GM19455 (cell line): ENCODE results near the gene PIGQ.

Source experiments
- ATAC-seq: cut with Tn5 transposase; IDR thresholded peaks from one replicate; pipeline ENCODE4 v1.9.1; 2021; ENCODE audit not compliant: unreplicated experiment

The PIGQ gene

GRCh38 chr16:598823-599739 lies 29.3 kb downstream of the PIGQ start:
- ATAC-seq: no peak

GRCh38 chr16:600781-601180 lies 31.0 kb downstream of the PIGQ start:
- ATAC-seq: no peak

GRCh38 chr16:603933-604332 lies 34.2 kb downstream of the PIGQ start:
- no peak for ATAC-seq

- ATAC-seq: no peak
Measured at GRCh38 chr16:606656-607307, 37.0 kb downstream of the PIGQ start.

GRCh38 chr16:608019-608418 lies 38.3 kb downstream of the PIGQ start:
- no peak for ATAC-seq

GRCh38 chr16:609316-609715 lies 39.5 kb downstream of the PIGQ start:
- no peak for ATAC-seq

GRCh38 chr16:609984-610383 lies 40.2 kb downstream of the PIGQ start:
- no peak for ATAC-seq

GRCh38 chr16:610513-611381 lies 41.0 kb downstream of the PIGQ start:
- ATAC-seq: no peak

GRCh38 chr16:615122-615521 lies 45.4 kb downstream of the PIGQ start:
- ATAC-seq: no peak

- ATAC-seq: no peak
Measured at GRCh38 chr16:616733-617586, 47.2 kb downstream of the PIGQ start.

- ATAC-seq: no peak
Measured at GRCh38 chr16:617855-618254, 48.1 kb downstream of the PIGQ start.

- no peak for ATAC-seq
Measured at GRCh38 chr16:619476-620100, 49.8 kb downstream of the PIGQ start.

- ATAC-seq: no peak
Measured at GRCh38 chr16:620700-621525, 51.1 kb downstream of the PIGQ start.

GRCh38 chr16:621526-622105 lies 51.8 kb downstream of the PIGQ start:
- ATAC-seq: no peak

GRCh38 chr16:622920-623280 lies 53.1 kb downstream of the PIGQ start:
- no peak for ATAC-seq

- no peak for ATAC-seq
Measured at GRCh38 chr16:624526-625070, 54.8 kb downstream of the PIGQ start.

GRCh38 chr16:625117-625976 lies 55.6 kb downstream of the PIGQ start:
- ATAC-seq: no peak
